HepG2 (cell line): ENCODE measurements around the gene ECHDC1. TPM values are rescaled to one million over a fixed set of nuclear protein-coding genes. Genes with fewer than 3 reads are reported as not detected.
A peak's percentile ranks its signal among the peaks of the same experiment; 100 is the strongest.

Experiments used
- ARNTL ChIP-seq: sonication (generic); formaldehyde crosslinking; IDR thresholded peaks from 2 replicates; pipeline ENCODE4 v1.4.0; 2020; ENCODE audit warnings: mild to moderate bottlenecking, missing genetic modification reagents
- CHD4 ChIP-seq: fragments of 200-600 bp; sonication (generic); IDR thresholded peaks from 2 replicates; pipeline ENCODE4 v1.7.0; 2017; ENCODE audit warnings: mild to moderate bottlenecking, low read length, borderline replicate concordance
- HDAC1 ChIP-seq: sonication (generic); formaldehyde crosslinking; IDR thresholded peaks from 2 replicates; pipeline ENCODE4 v1.5.1; 2020; ENCODE audit warnings: mild to moderate bottlenecking, missing genetic modification reagents
- IRF2 ChIP-seq: IDR thresholded peaks from 2 replicates; pipeline ENCODE4 v1.6.1; 2018; ENCODE audit warnings: missing genetic modification reagents, missing compliant biosample characterization
- NONO ChIP-seq, 2 experiments: fragments of 450-650 bp in 1 of 2; sonication (generic) in 1 of 2; formaldehyde crosslinking in 1 of 2; IDR thresholded peaks in 1 of 2; conservative IDR thresholded peaks in 1 of 2; 2 replicates each; pipeline versions ENCODE4 v1.6.1 to v1.8.0; 2017 to 2022; ENCODE audit warnings: mild to moderate bottlenecking in 1 of 2, missing genetic modification reagents in 1 of 2, moderate library complexity in 1 of 2
- SAP130 ChIP-seq: IDR thresholded peaks from 2 replicates; pipeline ENCODE4 v1.6.1; 2016; ENCODE audit warnings: low read depth
- TARDBP ChIP-seq: sonication (generic); formaldehyde crosslinking; IDR thresholded peaks from 2 replicates; pipeline ENCODE4 v1.8.0; 2022; ENCODE audit warnings: mild to moderate bottlenecking, missing genetic modification reagents
- ZNF205 ChIP-seq: IDR thresholded peaks from 2 replicates; pipeline ENCODE4 v1.6.1; 2018; ENCODE audit warnings: missing biosample characterization, missing genetic modification reagents
- ZNF329 ChIP-seq: sonication (generic); formaldehyde crosslinking; IDR thresholded peaks from 2 replicates; pipeline ENCODE4 v1.9.0; 2021; ENCODE audit warnings: low read depth, mild to moderate bottlenecking, missing genetic modification reagents
- ZNF484 ChIP-seq: sonication (generic); formaldehyde crosslinking; IDR thresholded peaks from 2 replicates; pipeline ENCODE4 v1.5.1; 2020; ENCODE audit warnings: mild to moderate bottlenecking, low read depth, missing genetic modification reagents, borderline replicate concordance
- polyA plus RNA-seq, 8 experiments: library from polyadenylated mRNA; depleted of rRNA in 3 of 8; stranded (reverse) in 7 of 8; unstranded in 1 of 8; fragments of >200 nt; fragmentation: Illumina TruSeq in 4 of 8; extraction: Trizol in 4 of 8; gene quantifications; 2 replicates each; pipeline versions ENCODE4 v1.2.1 to v1.2.3, GENCODE V29; 2011 to 2016; ENCODE audit warnings: low read depth in 4 of 8, missing spikeins in 1 of 8, mixed read lengths in 1 of 8; ENCODE audit not compliant: insufficient read depth in 1 of 8
- total RNA-seq, 5 experiments: library from RNA; depleted of rRNA; stranded (reverse); fragments of >200 nt; fragmentation: Illumina TruSeq; extraction: Trizol; gene quantifications; 2 replicates each; pipeline ENCODE4 v1.2.3, GENCODE V29; 2016; ENCODE audit warnings: low read depth in 1 of 5
- TF ChIP-seq, protein P1 (sequence below): sonication (generic); formaldehyde crosslinking; IDR thresholded peaks from 2 replicates; pipeline ENCODE4 v1.4.0; 2020; ENCODE audit warnings: missing genetic modification reagents
- TF ChIP-seq, protein P2 (sequence below): sonication (generic); formaldehyde crosslinking; conservative IDR thresholded peaks from 2 replicates; pipeline ENCODE4 v1.4.0; 2020; ENCODE audit warnings: missing genetic modification reagents
- TF ChIP-seq, protein P3 (sequence below): sonication (generic); formaldehyde crosslinking; IDR thresholded peaks from 2 replicates; pipeline ENCODE4 v1.5.1; 2020; ENCODE audit warnings: missing genetic modification reagents, mild to moderate bottlenecking, borderline replicate concordance
- TF ChIP-seq, protein P4 (sequence below): sonication (generic); formaldehyde crosslinking; IDR thresholded peaks from 2 replicates; pipeline ENCODE4 v1.4.0; 2020; ENCODE audit warnings: mild to moderate bottlenecking, missing genetic modification reagents, borderline replicate concordance
- TF ChIP-seq, protein P5 (sequence below): sonication (generic); formaldehyde crosslinking; IDR thresholded peaks from 2 replicates; pipeline ENCODE4 v1.8.0; 2022; ENCODE audit warnings: missing genetic modification reagents, mild to moderate bottlenecking, moderate library complexity, borderline replicate concordance

The ECHDC1 gene
- total and polyA plus RNA-seq, 2 of the 13 experiments (the other 11 are each of a cell fraction or from before 2014, with no cell fraction given), result 32.8 to 98.1 TPM

DNA sequence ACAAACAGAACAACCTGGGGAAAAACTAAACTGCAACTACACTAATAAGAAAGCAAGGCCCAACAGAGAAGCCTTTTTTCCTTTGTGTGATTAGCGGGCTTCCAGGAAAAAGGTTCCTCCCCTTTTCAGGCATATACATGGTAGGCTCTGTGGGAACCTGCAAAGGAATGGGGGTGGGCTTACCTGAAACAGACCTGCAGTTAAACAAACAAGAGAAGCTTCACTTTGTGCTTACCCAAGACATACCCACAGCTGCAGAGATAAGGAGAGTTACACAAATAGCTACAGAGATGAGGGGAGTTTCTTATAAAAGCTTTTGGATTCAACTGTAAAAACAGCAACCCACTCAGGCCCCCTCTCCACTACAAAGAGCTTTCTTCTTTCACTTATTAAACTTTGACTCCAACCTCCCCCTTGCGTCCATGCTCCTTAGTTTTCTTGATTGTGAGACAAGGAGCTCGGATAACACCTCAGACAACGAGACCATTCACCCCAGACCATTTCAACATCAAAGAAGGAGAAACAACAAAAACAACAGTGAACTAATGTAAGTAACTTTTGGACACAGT lies 45.8 kb downstream of the ECHDC1 start (continued):
- TF ChIP-seq CHD4 (no peak), NONO (IDR thresholded peaks at IDR 0.05) (no peak), NONO (CRISPR knock-in tag; conservative IDR thresholded peaks at IDR 0.05) (no peak), HDAC1 (CRISPR knock-in tag) (no peak; the same call in 1 of the 2 replicates), ZNF329 (CRISPR knock-in tag) (no peak), ZNF484 (CRISPR knock-in tag) (no peak), ARNTL (CRISPR knock-in tag) (no peak), TARDBP (CRISPR knock-in tag) (0 out of 2 replicates have a peak, but pooled peaks have one; percentile 41), IRF2 (peak; percentile 37; the same call in 1 of the 2 replicates), ZNF205 (CRISPR knock-in tag) (no peak), SAP130 (CRISPR knock-in tag) (peak; percentile 15; the same call in 1 of the 2 replicates)
- TF ChIP-seq, protein P1, sequence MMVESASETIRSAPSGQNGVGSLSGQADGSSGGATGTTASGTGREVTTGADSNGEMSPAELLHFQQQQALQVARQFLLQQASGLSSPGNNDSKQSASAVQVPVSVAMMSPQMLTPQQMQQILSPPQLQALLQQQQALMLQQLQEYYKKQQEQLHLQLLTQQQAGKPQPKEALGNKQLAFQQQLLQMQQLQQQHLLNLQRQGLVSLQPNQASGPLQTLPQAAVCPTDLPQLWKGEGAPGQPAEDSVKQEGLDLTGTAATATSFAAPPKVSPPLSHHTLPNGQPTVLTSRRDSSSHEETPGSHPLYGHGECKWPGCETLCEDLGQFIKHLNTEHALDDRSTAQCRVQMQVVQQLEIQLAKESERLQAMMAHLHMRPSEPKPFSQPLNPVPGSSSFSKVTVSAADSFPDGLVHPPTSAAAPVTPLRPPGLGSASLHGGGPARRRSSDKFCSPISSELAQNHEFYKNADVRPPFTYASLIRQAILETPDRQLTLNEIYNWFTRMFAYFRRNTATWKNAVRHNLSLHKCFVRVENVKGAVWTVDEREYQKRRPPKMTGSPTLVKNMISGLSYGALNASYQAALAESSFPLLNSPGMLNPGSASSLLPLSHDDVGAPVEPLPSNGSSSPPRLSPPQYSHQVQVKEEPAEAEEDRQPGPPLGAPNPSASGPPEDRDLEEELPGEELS (CRISPR knock-in tag), result peak; percentile 39
- TF ChIP-seq, protein P2, sequence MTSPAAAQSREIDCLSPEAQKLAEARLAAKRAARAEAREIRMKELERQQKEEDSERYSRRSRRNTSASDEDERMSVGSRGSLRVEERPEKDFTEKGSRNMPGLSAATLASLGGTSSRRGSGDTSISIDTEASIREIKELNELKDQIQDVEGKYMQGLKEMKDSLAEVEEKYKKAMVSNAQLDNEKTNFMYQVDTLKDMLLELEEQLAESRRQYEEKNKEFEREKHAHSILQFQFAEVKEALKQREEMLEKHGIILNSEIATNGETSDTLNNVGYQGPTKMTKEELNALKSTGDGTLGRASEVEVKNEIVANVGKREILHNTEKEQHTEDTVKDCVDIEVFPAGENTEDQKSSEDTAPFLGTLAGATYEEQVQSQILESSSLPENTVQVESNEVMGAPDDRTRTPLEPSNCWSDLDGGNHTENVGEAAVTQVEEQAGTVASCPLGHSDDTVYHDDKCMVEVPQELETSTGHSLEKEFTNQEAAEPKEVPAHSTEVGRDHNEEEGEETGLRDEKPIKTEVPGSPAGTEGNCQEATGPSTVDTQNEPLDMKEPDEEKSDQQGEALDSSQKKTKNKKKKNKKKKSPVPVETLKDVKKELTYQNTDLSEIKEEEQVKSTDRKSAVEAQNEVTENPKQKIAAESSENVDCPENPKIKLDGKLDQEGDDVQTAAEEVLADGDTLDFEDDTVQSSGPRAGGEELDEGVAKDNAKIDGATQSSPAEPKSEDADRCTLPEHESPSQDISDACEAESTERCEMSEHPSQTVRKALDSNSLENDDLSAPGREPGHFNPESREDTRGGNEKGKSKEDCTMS (CRISPR knock-in tag), result no peak
- TF ChIP-seq, protein P3, sequence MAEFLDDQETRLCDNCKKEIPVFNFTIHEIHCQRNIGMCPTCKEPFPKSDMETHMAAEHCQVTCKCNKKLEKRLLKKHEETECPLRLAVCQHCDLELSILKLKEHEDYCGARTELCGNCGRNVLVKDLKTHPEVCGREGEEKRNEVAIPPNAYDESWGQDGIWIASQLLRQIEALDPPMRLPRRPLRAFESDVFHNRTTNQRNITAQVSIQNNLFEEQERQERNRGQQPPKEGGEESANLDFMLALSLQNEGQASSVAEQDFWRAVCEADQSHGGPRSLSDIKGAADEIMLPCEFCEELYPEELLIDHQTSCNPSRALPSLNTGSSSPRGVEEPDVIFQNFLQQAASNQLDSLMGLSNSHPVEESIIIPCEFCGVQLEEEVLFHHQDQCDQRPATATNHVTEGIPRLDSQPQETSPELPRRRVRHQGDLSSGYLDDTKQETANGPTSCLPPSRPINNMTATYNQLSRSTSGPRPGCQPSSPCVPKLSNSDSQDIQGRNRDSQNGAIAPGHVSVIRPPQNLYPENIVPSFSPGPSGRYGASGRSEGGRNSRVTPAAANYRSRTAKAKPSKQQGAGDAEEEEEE (CRISPR knock-in tag), result no peak
- TF ChIP-seq, protein P4, sequence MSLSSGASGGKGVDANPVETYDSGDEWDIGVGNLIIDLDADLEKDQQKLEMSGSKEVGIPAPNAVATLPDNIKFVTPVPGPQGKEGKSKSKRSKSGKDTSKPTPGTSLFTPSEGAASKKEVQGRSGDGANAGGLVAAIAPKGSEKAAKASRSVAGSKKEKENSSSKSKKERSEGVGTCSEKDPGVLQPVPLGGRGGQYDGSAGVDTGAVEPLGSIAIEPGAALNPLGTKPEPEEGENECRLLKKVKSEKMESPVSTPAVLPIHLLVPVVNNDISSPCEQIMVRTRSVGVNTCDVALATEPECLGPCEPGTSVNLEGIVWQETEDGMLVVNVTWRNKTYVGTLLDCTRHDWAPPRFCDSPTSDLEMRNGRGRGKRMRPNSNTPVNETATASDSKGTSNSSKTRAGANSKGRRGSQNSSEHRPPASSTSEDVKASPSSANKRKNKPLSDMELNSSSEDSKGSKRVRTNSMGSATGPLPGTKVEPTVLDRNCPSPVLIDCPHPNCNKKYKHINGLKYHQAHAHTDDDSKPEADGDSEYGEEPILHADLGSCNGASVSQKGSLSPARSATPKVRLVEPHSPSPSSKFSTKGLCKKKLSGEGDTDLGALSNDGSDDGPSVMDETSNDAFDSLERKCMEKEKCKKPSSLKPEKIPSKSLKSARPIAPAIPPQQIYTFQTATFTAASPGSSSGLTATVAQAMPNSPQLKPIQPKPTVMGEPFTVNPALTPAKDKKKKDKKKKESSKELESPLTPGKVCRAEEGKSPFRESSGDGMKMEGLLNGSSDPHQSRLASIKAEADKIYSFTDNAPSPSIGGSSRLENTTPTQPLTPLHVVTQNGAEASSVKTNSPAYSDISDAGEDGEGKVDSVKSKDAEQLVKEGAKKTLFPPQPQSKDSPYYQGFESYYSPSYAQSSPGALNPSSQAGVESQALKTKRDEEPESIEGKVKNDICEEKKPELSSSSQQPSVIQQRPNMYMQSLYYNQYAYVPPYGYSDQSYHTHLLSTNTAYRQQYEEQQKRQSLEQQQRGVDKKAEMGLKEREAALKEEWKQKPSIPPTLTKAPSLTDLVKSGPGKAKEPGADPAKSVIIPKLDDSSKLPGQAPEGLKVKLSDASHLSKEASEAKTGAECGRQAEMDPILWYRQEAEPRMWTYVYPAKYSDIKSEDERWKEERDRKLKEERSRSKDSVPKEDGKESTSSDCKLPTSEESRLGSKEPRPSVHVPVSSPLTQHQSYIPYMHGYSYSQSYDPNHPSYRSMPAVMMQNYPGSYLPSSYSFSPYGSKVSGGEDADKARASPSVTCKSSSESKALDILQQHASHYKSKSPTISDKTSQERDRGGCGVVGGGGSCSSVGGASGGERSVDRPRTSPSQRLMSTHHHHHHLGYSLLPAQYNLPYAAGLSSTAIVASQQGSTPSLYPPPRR (CRISPR knock-in tag), result no peak
- TF ChIP-seq, protein P5, sequence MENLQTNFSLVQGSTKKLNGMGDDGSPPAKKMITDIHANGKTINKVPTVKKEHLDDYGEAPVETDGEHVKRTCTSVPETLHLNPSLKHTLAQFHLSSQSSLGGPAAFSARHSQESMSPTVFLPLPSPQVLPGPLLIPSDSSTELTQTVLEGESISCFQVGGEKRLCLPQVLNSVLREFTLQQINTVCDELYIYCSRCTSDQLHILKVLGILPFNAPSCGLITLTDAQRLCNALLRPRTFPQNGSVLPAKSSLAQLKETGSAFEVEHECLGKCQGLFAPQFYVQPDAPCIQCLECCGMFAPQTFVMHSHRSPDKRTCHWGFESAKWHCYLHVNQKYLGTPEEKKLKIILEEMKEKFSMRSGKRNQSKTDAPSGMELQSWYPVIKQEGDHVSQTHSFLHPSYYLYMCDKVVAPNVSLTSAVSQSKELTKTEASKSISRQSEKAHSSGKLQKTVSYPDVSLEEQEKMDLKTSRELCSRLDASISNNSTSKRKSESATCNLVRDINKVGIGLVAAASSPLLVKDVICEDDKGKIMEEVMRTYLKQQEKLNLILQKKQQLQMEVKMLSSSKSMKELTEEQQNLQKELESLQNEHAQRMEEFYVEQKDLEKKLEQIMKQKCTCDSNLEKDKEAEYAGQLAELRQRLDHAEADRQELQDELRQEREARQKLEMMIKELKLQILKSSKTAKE (CRISPR knock-in tag), result peak; percentile 43; the same call in 1 of the 2 replicates
